Measurements from ENCODE around the gene ZNF451. TPM values are rescaled to one million over a fixed set of nuclear protein-coding genes. Genes with fewer than 3 reads are reported as not detected.

The ZNF451 gene
- total and polyA plus RNA-seq, 12 donors: 4.9 to 33.2 (median 26.2) TPM

DNA sequence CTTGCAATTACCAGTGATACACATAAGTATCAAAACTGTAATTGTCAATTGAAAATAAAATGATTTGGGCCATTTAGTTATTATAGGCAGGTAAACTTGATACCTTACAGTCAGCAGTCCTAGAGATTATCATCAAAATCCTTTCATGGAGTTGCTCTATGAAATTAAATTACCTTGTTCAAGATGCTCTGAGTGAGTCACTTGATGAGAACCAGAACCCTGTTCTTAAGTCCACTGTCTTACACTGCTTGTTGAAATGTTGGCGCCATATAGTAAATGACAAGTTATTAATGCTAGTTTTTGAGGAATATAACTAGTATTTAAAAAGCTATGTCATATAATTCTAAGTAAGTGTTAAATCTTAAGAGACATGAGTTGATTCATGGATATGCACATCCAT lies 45.0 kb downstream of the ZNF451 start:
- ATAC-seq (no peak), DNase-seq (no peak)
- 96 to 98% methylated on average over 1 of the region's 1 CpG for WGBS, 2 donors
- H3K9me3 ChIP-seq: no peaks in the 10 kb centered on the region
- no peak overlapping the region for H3K27ac ChIP-seq
- peaks cover 0 to 78% (median 19%) of the 10 kb centered on the region in 9 donors for H3K36me3 ChIP-seq
- intact Hi-C loops (cut with DNase I): no loop called here
- H3K4me1 ChIP-seq: peaks cover 0 to 20% (median 15%) of the 10 kb centered on the region in 9 donors
- H3K27me3 ChIP-seq: no peaks in the 10 kb centered on the region
- TF ChIP-seq CTCF (IDR thresholded peaks at IDR 0.05): no peak
- H3K4me3 ChIP-seq: no peak overlapping the region

DNA sequence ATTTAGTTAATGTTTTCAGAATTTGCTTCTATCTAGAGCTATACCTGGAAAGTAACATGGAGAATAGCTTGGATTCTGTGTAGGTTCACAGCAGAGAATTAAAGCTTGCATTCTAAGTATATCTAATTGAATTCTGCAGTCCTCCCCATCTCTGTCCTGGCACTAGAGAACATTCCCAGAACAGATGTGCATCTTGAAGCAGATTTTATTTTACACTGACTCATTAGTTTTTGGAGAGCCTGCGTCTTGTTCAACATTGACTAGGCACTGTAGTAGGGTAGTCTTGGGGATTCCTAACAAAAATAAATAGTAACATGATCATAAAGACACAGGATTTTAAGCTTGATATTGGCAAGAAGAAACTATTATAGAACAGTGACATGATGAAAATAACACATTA lies 45.9 kb downstream of the ZNF451 start:
- no peak for TF ChIP-seq CTCF (IDR thresholded peaks at IDR 0.05)
- intact Hi-C loops (cut with DNase I): no loop called here
- H3K27me3 ChIP-seq: no peaks in the 10 kb centered on the region
- H3K4me3 ChIP-seq: no peak overlapping the region
- DNase-seq: no peak
- H3K36me3 ChIP-seq: peaks cover 0 to 78% (median 19%) of the 10 kb centered on the region in 9 donors
- ATAC-seq: no peak
- H3K9me3 ChIP-seq: no peaks in the 10 kb centered on the region
- WGBS, 2 donors: 84 to 95% methylated on average over 1 of the region's 1 CpG
- peaks cover 0 to 12% (median 8%) of the 10 kb centered on the region in 9 donors for H3K4me1 ChIP-seq
- no peak overlapping the region for H3K27ac ChIP-seq

DNA sequence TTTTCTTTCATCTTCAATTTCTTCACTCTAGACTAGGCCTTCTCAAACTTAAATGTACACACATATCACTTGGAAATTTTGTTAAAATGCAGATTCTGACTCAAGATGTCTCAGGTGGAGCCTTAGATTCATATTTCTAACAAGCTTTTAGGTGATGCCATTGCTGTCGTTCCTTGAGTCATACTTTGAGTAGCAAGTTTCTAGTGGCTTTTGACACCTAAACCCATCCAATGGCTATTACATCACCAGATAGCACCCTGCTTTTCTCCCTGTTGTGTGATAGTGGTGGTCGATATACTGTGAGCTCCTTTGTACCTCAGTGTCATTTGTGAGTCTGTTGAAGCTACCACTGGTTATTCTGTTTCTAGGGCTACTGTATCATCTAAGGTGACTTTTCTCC lies 47.4 kb downstream of the ZNF451 start:
- intact Hi-C loops (cut with DNase I): no loop called here
- ATAC-seq: no peak
- no peak for TF ChIP-seq CTCF (IDR thresholded peaks at IDR 0.05)
- Histone ChIP-seq H3K27me3 (no peaks in the 10 kb centered on the region), H3K27ac (no peak overlapping the region), H3K9me3 (peaks cover 0 to under 1% (median 0%) of the 10 kb centered on the region in 11 donors), H3K4me3 (no peak overlapping the region), H3K36me3 (peaks cover 0 to 82% (median 33%) of the 10 kb centered on the region in 9 donors), H3K4me1 (no peaks in the 10 kb centered on the region)
- DNase-seq: no peak
- WGBS, 2 donors: 97 to 100% methylated on average over 2 of the region's 2 CpGs

DNA sequence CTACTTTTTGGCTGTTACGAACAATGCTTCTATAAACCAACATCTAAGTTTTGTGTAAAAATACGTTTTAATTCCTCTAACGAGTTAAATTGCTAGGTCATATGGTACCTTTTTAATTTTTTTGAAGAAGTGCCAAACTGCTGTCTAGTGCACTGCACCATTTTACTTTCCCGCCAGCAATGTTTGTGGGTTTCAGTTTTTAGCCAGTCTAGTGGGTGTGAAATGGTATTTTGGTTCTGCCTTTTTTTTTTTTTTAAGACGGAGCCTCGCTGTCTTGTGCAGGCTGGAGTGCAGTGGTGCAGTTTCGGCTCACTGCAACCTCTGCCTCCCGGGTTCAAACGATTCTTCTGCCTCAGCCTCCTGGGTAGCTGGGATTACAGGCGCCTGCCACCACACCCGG lies 48.0 kb downstream of the ZNF451 start:
- 96 to 97% methylated on average over 11 of the region's 11 CpGs for WGBS, 2 donors
- H3K4me3 ChIP-seq: no peak overlapping the region

More for the DNA sequence above, 48.0 kb downstream of the ZNF451 start:
- H3K9me3 ChIP-seq: peaks cover 0 to 4% (median 0%) of the 10 kb centered on the region in 11 donors
- no peak for ATAC-seq
- H3K27me3 ChIP-seq: no peaks in the 10 kb centered on the region
- TF ChIP-seq CTCF (IDR thresholded peaks at IDR 0.05): no peak
- no peak overlapping the region for H3K27ac ChIP-seq
- no peak for DNase-seq
- H3K4me1 ChIP-seq: no peaks in the 10 kb centered on the region
- intact Hi-C loops (cut with DNase I): no loop called here
- peaks cover 0 to 85% (median 37%) of the 10 kb centered on the region in 9 donors for H3K36me3 ChIP-seq

All from heart right ventricle (tissue), 16 donors.